Upper lobe of right lung (tissue), 1 donor: Measurements from ENCODE around the gene UFM1. TPM values are rescaled to one million over a fixed set of nuclear protein-coding genes. Genes with fewer than 3 reads are reported as not detected.
"Not testable (repeated sequence)": the region's sequence is repeated elsewhere in the genome, so short reads cannot be mapped to it uniquely, and the experiment has no call there.

Source experiments
- ATAC-seq: fragments of 200-7000 bp; cut with Tn5 transposase; one replicate; pipeline ENCODE4 v1.9.1; 2020; ENCODE audit warnings: mild to moderate bottlenecking, moderate library complexity
- DNase-seq: peaks from one replicate; pipeline ENCODE4 v3.0.0-alpha.2; 2020
- H3K27ac ChIP-seq: fragments of 200-600 bp; one replicate; pipeline ENCODE4 v1.8.0; 2022
- H3K27me3 ChIP-seq: fragments of 200-600 bp; one replicate; pipeline ENCODE4 v1.8.0; 2022; ENCODE audit warnings: mild to moderate bottlenecking
- H3K36me3 ChIP-seq: fragments of 200-600 bp; one replicate; pipeline ENCODE4 v1.8.0; 2022
- H3K4me1 ChIP-seq: fragments of 200-600 bp; one replicate; pipeline ENCODE4 v1.8.0; 2022
- H3K4me3 ChIP-seq: fragments of 200-600 bp; one replicate; pipeline ENCODE4 v1.8.0; 2022; ENCODE audit warnings: mild to moderate bottlenecking
- H3K9me3 ChIP-seq: fragments of 200-600 bp; one replicate; pipeline ENCODE4 v1.8.0; 2022
- intact Hi-C: fragments of 100-400 bp; cut with DNase I; formaldehyde crosslinking; loops from one replicate; pipeline ENCODE4 v1.11.0; 2022
- total RNA-seq: library from RNA; stranded (reverse); fragmentation: NEBNext Ultra II Directional; extraction: Animal tissue kit (Norgen Biotek cat#: 25700); gene quantifications from one replicate; pipeline ENCODE4 v1.2.1, GENCODE V29; 2021
- TF ChIP-seq, protein P1 (sequence below): fragments of 200-600 bp; IDR thresholded peaks from one replicate; pipeline ENCODE4 v1.8.0; 2022; ENCODE audit warnings: antibody characterized with exemption
- donor health status: DM: no; HTN: yes; CAD: no; lungs with severe emphysema.

UFM1 gene
- total RNA-seq, 1 donor from 2014 or later, result 60.5 TPM

DNA sequence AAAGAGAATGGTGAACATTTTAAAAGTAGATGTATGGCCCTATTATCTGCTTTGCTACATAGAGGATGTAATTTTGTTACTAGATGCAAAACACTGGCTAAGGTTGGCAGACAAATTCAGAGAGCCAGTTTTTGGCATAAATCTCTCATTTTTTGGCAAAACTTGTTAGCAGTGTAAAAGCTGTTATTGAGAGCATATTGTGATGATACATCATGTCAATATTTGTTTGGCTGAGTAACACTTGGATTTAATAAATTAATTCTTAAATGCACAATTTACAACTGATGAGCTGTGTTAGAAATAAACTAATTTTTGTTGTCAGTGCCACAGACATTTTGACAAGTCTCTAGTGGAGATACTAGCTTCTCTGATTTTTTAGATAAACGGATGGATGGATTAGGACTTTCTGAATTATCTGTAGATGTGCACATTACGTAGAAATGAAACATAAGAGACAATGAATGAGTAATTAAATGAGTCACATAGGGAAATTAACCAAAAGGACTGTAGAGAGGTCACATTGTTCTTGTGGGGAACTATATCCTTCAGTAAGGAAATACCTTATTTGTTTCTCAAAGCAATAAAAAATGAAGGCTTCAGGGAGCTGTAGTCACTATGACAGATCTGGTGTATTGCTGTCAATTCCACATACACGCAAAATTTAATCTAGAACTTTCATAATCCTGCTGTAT is 17.4 kb downstream of the UFM1 start:
- H3K27ac ChIP-seq, result no peak overlapping the region
- DNase-seq (no peak), ATAC-seq (no peak)
- H3K4me1 ChIP-seq, result no peaks in the 10 kb centered on the region
- no peak overlapping the region for H3K4me3 ChIP-seq
- intact Hi-C loops, result no loop called here
- peaks cover 14% of the 10 kb centered on the region for H3K36me3 ChIP-seq
- H3K27me3 ChIP-seq, result no peaks in the 10 kb centered on the region
- H3K9me3 ChIP-seq, result no peaks in the 10 kb centered on the region
- TF ChIP-seq, protein P1, sequence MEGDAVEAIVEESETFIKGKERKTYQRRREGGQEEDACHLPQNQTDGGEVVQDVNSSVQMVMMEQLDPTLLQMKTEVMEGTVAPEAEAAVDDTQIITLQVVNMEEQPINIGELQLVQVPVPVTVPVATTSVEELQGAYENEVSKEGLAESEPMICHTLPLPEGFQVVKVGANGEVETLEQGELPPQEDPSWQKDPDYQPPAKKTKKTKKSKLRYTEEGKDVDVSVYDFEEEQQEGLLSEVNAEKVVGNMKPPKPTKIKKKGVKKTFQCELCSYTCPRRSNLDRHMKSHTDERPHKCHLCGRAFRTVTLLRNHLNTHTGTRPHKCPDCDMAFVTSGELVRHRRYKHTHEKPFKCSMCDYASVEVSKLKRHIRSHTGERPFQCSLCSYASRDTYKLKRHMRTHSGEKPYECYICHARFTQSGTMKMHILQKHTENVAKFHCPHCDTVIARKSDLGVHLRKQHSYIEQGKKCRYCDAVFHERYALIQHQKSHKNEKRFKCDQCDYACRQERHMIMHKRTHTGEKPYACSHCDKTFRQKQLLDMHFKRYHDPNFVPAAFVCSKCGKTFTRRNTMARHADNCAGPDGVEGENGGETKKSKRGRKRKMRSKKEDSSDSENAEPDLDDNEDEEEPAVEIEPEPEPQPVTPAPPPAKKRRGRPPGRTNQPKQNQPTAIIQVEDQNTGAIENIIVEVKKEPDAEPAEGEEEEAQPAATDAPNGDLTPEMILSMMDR, result no peak

DNA sequence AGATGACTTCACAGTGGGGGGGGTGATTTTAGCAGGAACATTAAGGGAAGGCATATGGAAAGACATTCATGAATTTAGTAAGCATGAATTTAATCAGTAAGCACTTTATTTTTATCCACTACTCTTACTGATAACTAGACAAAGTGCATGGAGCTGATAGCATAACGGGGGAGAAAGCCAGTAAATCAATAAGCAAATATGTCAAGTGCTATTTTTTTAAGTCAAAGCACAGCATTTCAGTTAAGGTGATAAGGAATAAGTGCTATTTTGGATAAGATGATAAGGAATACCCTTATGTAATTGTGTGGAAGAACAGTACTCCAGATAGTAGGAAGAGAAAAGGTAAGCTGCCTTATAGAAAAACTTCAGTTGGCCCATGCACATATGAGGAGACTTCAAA is 19.4 kb downstream of the UFM1 start:
- Histone ChIP-seq H3K4me1 (no peaks in the 10 kb centered on the region), H3K36me3 (no peaks in the 10 kb centered on the region), H3K27ac (no peak overlapping the region), H3K4me3 (no peak overlapping the region), H3K27me3 (no peaks in the 10 kb centered on the region), H3K9me3 (no peaks in the 10 kb centered on the region)
- intact Hi-C loops, result no loop called here
- DNase-seq (no peak), ATAC-seq (no peak)
- TF ChIP-seq, protein P1, result no peak

DNA sequence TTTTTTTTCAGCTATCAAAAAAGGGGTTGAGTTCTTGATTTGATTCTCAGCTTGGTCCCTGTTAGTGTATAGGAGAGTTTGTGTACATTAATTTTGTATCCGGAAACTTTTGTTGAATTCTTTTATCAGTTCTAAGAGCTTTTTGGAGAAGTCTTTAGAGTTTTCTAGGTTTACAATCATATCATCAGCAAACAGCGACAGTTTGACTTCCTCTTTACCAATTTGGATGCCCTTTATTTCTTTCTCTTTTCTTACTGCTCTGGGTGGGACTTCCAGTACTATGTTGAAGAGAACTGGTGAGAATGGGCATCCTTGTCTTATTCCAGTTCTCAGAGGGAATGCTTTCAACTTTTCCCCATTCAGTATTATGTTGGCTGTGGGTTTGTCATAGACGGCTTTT is 20.4 kb downstream of the UFM1 start:
- H3K4me3 ChIP-seq, ATAC-seq, H3K4me1 ChIP-seq, intact Hi-C loops, H3K9me3 ChIP-seq, H3K27me3 ChIP-seq, H3K36me3 ChIP-seq, H3K27ac ChIP-seq, DNase-seq: not testable (repeated sequence)

DNA sequence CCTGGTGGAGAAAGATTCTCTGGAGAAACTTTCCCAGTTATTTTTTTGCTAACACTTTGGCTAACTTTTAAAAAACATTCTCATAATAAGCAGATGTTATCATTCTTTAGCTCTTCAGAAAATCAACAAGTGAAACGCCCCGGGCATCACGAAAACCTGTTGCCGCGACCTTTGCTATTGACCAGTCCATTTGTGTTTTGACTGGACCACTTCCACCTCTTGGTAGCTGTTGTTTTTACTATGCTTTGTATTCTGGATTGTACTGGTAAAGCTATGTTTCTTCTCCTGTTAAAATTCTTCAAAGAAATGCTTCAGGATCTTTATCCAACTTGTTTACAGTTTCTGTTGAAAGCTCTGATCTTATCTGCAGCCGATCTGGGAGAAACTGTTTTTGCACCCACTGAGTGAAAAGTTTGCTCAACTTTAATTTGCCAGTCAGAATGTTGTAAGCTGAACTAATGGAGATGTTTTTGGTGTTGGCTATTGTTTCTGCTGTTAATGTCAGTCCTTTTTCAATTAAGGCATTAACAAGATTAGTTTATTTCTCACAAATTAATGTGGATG is 23.3 kb downstream of the UFM1 start:
- H3K4me3 ChIP-seq, result no peak overlapping the region
- intact Hi-C loops, result no loop called here
- H3K4me1 ChIP-seq, result no peaks in the 10 kb centered on the region
- H3K27me3 ChIP-seq, result no peaks in the 10 kb centered on the region
- no peaks in the 10 kb centered on the region for H3K36me3 ChIP-seq
- ATAC-seq, result no peak
- H3K27ac ChIP-seq, result no peak overlapping the region
- no peak for DNase-seq
- no peaks in the 10 kb centered on the region for H3K9me3 ChIP-seq
- TF ChIP-seq, protein P1, result no peak

DNA sequence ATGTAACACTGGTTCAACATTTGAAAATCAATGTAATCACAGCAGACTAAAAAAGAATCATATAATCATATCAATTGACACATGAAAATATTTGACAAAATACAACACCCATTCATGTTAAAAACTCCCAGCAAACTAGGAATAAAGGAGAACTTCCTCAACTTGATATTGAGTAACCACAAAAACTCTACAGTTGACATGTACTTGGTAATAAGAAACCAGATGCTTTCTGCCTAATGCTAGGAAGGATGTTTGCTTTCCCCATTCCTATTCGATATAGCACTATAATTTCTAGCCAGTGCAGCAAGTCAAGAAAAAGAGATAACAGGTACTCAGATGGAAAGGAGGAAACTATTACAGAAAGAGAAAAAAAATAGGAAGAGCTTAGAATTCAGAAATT is 26.9 kb downstream of the UFM1 start:
- ATAC-seq (no peak), DNase-seq (no peak)
- no peaks in the 10 kb centered on the region for H3K27me3 ChIP-seq
- no peak overlapping the region for H3K27ac ChIP-seq
- no peaks in the 10 kb centered on the region for H3K4me1 ChIP-seq
- no peaks in the 10 kb centered on the region for H3K36me3 ChIP-seq
- intact Hi-C loops, result no loop called here
- no peak overlapping the region for H3K4me3 ChIP-seq
- TF ChIP-seq, protein P1, result no peak
- H3K9me3 ChIP-seq, result no peaks in the 10 kb centered on the region

DNA sequence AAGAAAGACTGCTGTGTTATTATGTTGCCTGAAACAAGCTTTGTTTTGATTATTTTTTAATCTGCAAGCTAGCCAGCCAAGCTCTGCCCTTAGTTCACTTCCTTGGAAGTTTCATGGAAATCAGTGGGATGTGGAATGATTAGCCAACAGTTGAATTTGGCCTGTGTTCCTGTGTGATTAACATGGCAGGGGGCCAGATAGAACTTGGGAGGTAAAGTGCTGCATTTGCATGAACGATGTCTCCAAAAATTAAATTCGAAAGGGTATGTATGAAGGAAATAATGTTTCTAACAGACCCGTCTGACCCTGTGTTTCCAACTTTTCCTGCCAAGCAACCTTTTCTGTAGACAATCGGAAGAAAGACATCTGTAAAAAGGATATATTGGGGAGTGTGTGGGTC is 32.2 kb downstream of the UFM1 start:
- TF ChIP-seq, protein P1, result no peak
- DNase-seq (no peak), ATAC-seq (no peak)
- Histone ChIP-seq H3K27me3 (no peaks in the 10 kb centered on the region), H3K4me3 (no peak overlapping the region), H3K9me3 (no peaks in the 10 kb centered on the region), H3K36me3 (no peaks in the 10 kb centered on the region), H3K27ac (no peak overlapping the region), H3K4me1 (no peaks in the 10 kb centered on the region)
- intact Hi-C loops, result no loop called here
